Endothelial cell of umbilical vein (primary cell): ENCODE measurements around the gene KCNQ1OT1. TPM values are rescaled to one million over a fixed set of nuclear protein-coding genes. Genes with fewer than 3 reads are reported as not detected.

Experiments used
- BruUV-seq: library from RNA; stranded (reverse); fragments of 400-500 nt; replicated peaks from 2 replicates; lab custom pipeline; 2021; lab: Mats Ljungman, UMichigan
- CTCF ChIA-PET: fragments of 300-600, 350-600 bp; sonication (Branson Sonifier 250); formaldehyde crosslinking; loops from one replicate; lab custom pipeline; 2021; ENCODE audit warnings: antibody characterized with exemption, inconsistent platforms; lab: Charles Lee
- POLR2A ChIA-PET: fragments of 300-600, 350-600 bp; sonication (Branson Sonifier 250); formaldehyde crosslinking; loops from one replicate; lab custom pipeline; 2021; ENCODE audit warnings: antibody characterized with exemption, inconsistent platforms; lab: Charles Lee
- DNase-seq: peaks from one replicate; pipeline ENCODE4 v3.0.0-alpha.2; 2011; ENCODE audit warnings: low read depth, low spot score
- FAIRE-seq: peaks from 2 replicates; lab custom pipeline; 2011; peaks lifted over from hg19 to GRCh38; lab: Jason Lieb, UNC
- H2AFZ ChIP-seq: 2 replicates; pipeline ENCODE4 v1.6.0; 2012; ENCODE audit warnings: low read depth, low read length, control low read depth, inconsistent platforms
- H3K27ac ChIP-seq: 2 replicates; pipeline ENCODE4 v1.5.1; 2011; ENCODE audit warnings: low read depth, mild to moderate bottlenecking, control low read depth, low read length, moderate library complexity; ENCODE audit not compliant: insufficient read depth
- H3K27me3 ChIP-seq, 2 experiments: 2 replicates each; pipeline versions ENCODE4 v1.6.0 to v1.6.1; 2011; ENCODE audit warnings: low read length in 2 of 2, mixed read lengths in 1 of 2; ENCODE audit not compliant: control insufficient read depth in 2 of 2, insufficient read depth in 2 of 2
- H3K36me3 ChIP-seq, 2 experiments: 2 replicates in 1 of 2; 3 replicates in 1 of 2; pipeline ENCODE4 v1.5.1; 2011; ENCODE audit warnings: low read length in 2 of 2, mild to moderate bottlenecking in 1 of 2, moderate library complexity in 1 of 2; ENCODE audit not compliant: control insufficient read depth in 2 of 2, insufficient read depth in 2 of 2; ENCODE audit errors: extremely low read depth in 1 of 2
- H3K4me1 ChIP-seq: 3 replicates; pipeline ENCODE4 v1.5.1; 2011; ENCODE audit warnings: mild to moderate bottlenecking, low read length; ENCODE audit not compliant: control insufficient read depth, insufficient read depth; ENCODE audit errors: extremely low read depth
- H3K4me2 ChIP-seq: 2 replicates; pipeline ENCODE4 v1.6.1; 2011; ENCODE audit warnings: low read length, control low read depth, mixed read lengths; ENCODE audit not compliant: insufficient read depth
- H3K4me3 ChIP-seq, 3 experiments: fragments of 200-600 bp in 1 of 3; sonication (generic), shearing (Covaris generic) in 1 of 3; replicated peaks in 1 of 3; 2 replicates each; pipeline ENCODE4 v1.5.1; 2011 to 2016; ENCODE audit warnings: control low read depth in 3 of 3, low read length in 3 of 3, mild to moderate bottlenecking in 2 of 3, inconsistent platforms in 1 of 3, low read depth in 1 of 3, moderate library complexity in 1 of 3; ENCODE audit not compliant: insufficient read depth in 1 of 3
- H3K79me2 ChIP-seq: 2 replicates; pipeline ENCODE4 v1.6.0; 2012; ENCODE audit warnings: low read length, inconsistent platforms; ENCODE audit not compliant: control insufficient read depth, insufficient read depth
- H3K9ac ChIP-seq: replicated peaks from 2 replicates; pipeline ENCODE3; 2011; ENCODE audit warnings: low read length, control low read depth; ENCODE audit not compliant: insufficient read depth; ENCODE audit errors: extremely low read depth
- H3K9me1 ChIP-seq: replicated peaks from 3 replicates; pipeline ENCODE4 v1.6.0; 2011; ENCODE audit warnings: mild to moderate bottlenecking, low read length; ENCODE audit not compliant: control insufficient read depth, insufficient read depth; ENCODE audit errors: extremely low read depth
- H3K9me3 ChIP-seq: replicated peaks from 2 replicates; pipeline ENCODE4 v1.5.1; 2012; ENCODE audit warnings: low read length, inconsistent platforms; ENCODE audit not compliant: control insufficient read depth, insufficient read depth
- H4K20me1 ChIP-seq: replicated peaks from 2 replicates; pipeline ENCODE3; 2011; ENCODE audit warnings: mild to moderate bottlenecking, low read length; ENCODE audit not compliant: control insufficient read depth, insufficient read depth; ENCODE audit errors: extremely low read depth
- EZH2 ChIP-seq: IDR thresholded peaks from 2 replicates; pipeline ENCODE4 v1.6.1; 2012; ENCODE audit warnings: borderline replicate concordance, low read depth, mild to moderate bottlenecking, moderate library complexity, low read length, inconsistent platforms; ENCODE audit not compliant: severe bottlenecking
- FOS ChIP-seq: IDR thresholded peaks from 2 replicates; pipeline ENCODE4 v1.6.1; 2011; ENCODE audit warnings: mild to moderate bottlenecking, low read length, moderate library complexity, borderline replicate concordance; ENCODE audit not compliant: insufficient read depth
- GATA2 ChIP-seq: IDR thresholded peaks from 2 replicates; pipeline ENCODE4 v1.7.0; 2011; ENCODE audit warnings: low read depth, mild to moderate bottlenecking, moderate library complexity, mixed read lengths, low read length; ENCODE audit not compliant: insufficient read length, insufficient read depth
- JUN ChIP-seq: IDR thresholded peaks from 2 replicates; pipeline ENCODE4 v1.6.1; 2011; ENCODE audit warnings: borderline replicate concordance, low read depth; ENCODE audit not compliant: insufficient read length, insufficient read depth
- MYC ChIP-seq: IDR thresholded peaks from one replicate; pipeline ENCODE4 v1.6.1; 2011; ENCODE audit warnings: mild to moderate bottlenecking, low read depth, low read length
- POLR2A ChIP-seq: IDR thresholded peaks from 2 replicates; pipeline ENCODE4 v1.6.1; 2012; ENCODE audit warnings: low read depth, mild to moderate bottlenecking, control low read depth, low read length
- POLR2AphosphoS5 ChIP-seq: IDR thresholded peaks from 2 replicates; pipeline ENCODE4 v1.6.1; 2012; ENCODE audit warnings: low read depth, mild to moderate bottlenecking, control low read depth, low read length, moderate library complexity; ENCODE audit not compliant: insufficient read depth
- dilution Hi-C: fragments of 300-500 bp; cut with MboI; formaldehyde crosslinking; loops from one replicate; pipeline ENCODE4 v1.15.0; 2019; ENCODE audit warnings: low sequenced_read_pairs; ENCODE audit not compliant: extremely low pct_ligation_motif_present
- intact Hi-C: fragments of 100-400 bp; cut with micrococcal nuclease; formaldehyde crosslinking; loops from one replicate; pipeline ENCODE4 v1.10.0; 2022
- polyA plus RNA-seq, 4 experiments: library from polyadenylated mRNA; depleted of rRNA in 3 of 4; stranded (reverse) in 3 of 4; unstranded in 1 of 4; fragments of >200 nt; gene quantifications; 2 replicates each; pipeline versions ENCODE4 v1.2.1 to v1.2.3, GENCODE V29; 2011 to 2012; ENCODE audit warnings: missing spikeins in 1 of 4
- total RNA-seq: library from RNA; stranded (reverse); gene quantifications from 2 replicates; pipeline ENCODE4 v1.2.3, GENCODE V29; 2021
- TF ChIP-seq, protein P1 (sequence below), 2 donors: IDR thresholded peaks; 1 replicate in 1 of 2; 2 replicates in 1 of 2; pipeline ENCODE4 v1.5.1; 2011; ENCODE audit warnings: low read length in 2 of 2, mild to moderate bottlenecking in 2 of 2, moderate library complexity in 2 of 2, control low read depth in 1 of 2, inconsistent platforms in 1 of 2, low read depth in 1 of 2; ENCODE audit not compliant: insufficient read depth in 1 of 2; ENCODE audit errors: extremely low read depth in 1 of 2
- TF ChIP-seq, protein P2 (sequence below): IDR thresholded peaks from 2 replicates; pipeline ENCODE4 v1.6.1; 2011; ENCODE audit not compliant: insufficient read depth, insufficient read length

The KCNQ1OT1 gene
- total and polyA plus RNA-seq, 2 donors (not counting 3 experiments of a cell fraction or from before 2014, with no cell fraction given): 0.11 to 1.8 TPM

- Histone ChIP-seq H3K4me1 (peaks cover 2% of the 10 kb centered on the region), H4K20me1 (no peaks in the 10 kb centered on the region), H3K9me1 (no peaks in the 10 kb centered on the region), H3K4me3 (no peak overlapping the region), H3K36me3 (no peaks in the 10 kb centered on the region), H3K9ac (no peak overlapping the region), H2AFZ (no peak overlapping the region), H3K4me2 (no peak overlapping the region), H3K9me3 (no peaks in the 10 kb centered on the region), H3K79me2 (peaks cover 7% of the 10 kb centered on the region), H3K27me3 (no peaks in the 10 kb centered on the region), H3K27ac (no peak overlapping the region)
- no peak for DNase-seq
- FAIRE-seq: no peak
- POLR2A ChIA-PET: no interaction called here
- TF ChIP-seq GATA2 (no peak), POLR2A (no peak), EZH2 (no peak), FOS (no peak), POLR2AphosphoS5 (no peak), MYC (no peak), JUN (no peak)
- TF ChIP-seq, protein P1, sequence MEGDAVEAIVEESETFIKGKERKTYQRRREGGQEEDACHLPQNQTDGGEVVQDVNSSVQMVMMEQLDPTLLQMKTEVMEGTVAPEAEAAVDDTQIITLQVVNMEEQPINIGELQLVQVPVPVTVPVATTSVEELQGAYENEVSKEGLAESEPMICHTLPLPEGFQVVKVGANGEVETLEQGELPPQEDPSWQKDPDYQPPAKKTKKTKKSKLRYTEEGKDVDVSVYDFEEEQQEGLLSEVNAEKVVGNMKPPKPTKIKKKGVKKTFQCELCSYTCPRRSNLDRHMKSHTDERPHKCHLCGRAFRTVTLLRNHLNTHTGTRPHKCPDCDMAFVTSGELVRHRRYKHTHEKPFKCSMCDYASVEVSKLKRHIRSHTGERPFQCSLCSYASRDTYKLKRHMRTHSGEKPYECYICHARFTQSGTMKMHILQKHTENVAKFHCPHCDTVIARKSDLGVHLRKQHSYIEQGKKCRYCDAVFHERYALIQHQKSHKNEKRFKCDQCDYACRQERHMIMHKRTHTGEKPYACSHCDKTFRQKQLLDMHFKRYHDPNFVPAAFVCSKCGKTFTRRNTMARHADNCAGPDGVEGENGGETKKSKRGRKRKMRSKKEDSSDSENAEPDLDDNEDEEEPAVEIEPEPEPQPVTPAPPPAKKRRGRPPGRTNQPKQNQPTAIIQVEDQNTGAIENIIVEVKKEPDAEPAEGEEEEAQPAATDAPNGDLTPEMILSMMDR (IDR thresholded peaks at IDR 0.05; ENCODE audit: extremely low read depth in 1 of 2, insufficient read depth in 1 of 2, low read depth in 1 of 2, low read length in 2 of 2): no peak
- TF ChIP-seq, protein P2, sequence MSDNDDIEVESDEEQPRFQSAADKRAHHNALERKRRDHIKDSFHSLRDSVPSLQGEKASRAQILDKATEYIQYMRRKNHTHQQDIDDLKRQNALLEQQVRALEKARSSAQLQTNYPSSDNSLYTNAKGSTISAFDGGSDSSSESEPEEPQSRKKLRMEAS: no peak
- CTCF ChIA-PET: no interaction called here
- intact Hi-C loops (no loop called here), dilution Hi-C loops (no loop called here)
- BruUV-seq: no TSS peak
Observed at GRCh38 chr11:2703363-2704141, 3.8 kb upstream of the KCNQ1OT1 start.
